Measurements from ENCODE around the gene FGD6.

- TF ChIP-seq CTCF (IDR thresholded peaks at IDR 0.05) (no peak), POLR2A (IDR thresholded peaks at IDR 0.05) (no peak), POLR2AphosphoS5 (IDR thresholded peaks at IDR 0.05; ENCODE audit: insufficient read depth in 1 of 2, low read depth in 1 of 2) (no peak)
Measured at GRCh38 chr12:95055057-95055456, 162.2 kb downstream of the FGD6 start.
